GM21390 (cell line): Measurements from ENCODE around the gene RPP38.

Experiments
- ATAC-seq: cut with Tn5 transposase; IDR thresholded peaks from one replicate; pipeline ENCODE4 v1.9.1; 2021; ENCODE audit not compliant: unreplicated experiment

Gene RPP38

DNA sequence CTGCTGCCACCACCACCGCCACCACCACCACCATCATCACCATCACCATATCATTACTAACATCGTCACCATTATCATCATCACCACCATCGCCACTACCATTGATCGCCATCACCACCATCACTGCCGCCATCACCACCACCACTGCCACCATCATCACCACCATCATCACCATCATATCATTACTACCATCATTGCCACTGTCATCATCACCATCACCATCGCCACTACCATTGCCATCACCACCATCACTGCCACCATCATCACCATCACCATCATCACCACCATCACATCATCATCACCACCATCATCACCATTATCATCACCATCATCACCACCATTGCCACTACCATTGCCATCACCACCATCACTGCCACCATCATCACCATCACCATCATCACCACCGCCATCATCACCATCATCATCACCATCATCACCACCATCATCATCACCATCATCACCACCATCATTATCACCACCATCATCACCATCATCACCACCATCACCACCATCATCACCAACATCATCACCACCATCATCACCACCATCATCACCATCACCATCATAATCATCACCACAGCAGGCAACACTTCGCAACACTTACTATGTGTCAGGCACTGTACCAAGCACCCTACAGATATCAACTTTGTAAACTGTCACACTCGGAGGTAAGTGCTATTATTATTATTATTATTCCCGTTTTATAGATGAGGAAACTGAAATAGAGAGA, 52.1 kb downstream of the RPP38 start:
- ATAC-seq, result no peak

DNA sequence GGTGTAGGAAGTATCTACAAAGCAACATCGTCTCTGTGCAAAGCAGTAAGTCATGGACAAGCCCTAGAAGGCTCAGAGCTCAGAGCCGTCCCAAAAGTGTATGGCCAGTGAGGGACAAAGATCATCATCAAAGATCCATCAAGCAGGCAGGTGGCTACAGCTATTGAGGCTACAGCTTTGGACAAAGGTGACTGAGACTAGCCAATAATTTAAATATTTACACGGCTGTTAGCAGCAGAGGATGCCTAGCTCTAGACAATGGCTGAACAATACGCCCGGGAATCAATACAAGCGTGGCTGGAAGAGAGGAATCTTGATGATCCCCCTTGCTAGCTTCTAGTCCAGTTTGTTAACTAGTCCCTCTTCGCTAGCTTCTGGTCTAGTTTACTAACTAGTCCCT, 53.4 kb downstream of the RPP38 start:
- no peak for ATAC-seq

DNA sequence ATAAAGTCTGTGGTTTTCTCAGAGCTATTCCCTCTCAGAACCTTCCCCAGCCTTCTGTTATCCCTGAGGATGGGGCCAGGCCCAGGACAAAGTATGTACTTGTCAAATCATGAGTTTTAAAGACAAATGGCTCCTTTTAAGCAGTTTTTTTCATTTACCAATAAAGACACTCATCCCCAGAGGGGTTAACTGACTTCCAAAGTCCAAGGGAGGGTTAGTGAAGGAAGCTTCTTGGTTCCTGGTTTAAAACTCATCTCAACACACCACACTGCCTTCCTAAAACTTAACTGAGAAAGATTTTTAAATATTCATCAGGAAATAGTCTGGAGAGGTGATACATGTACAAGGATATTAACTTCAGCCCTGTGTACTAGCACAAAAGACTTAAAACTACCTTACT, 55.4 kb downstream of the RPP38 start:
- ATAC-seq, result no peak
